IPS-18c (cell line): ENCODE measurements around the gene ANG.
"Not testable (repeated sequence)": the region's sequence is repeated elsewhere in the genome, so short reads cannot be mapped to it uniquely, and the experiment has no call there.

Experiments
- H3K4me3 ChIP-seq: 2 replicates; pipeline ENCODE4 v1.7.0; 2013; ENCODE audit warnings: low read depth, mild to moderate bottlenecking, low read length, moderate library complexity; ENCODE audit not compliant: insufficient read depth
- H3K9me3 ChIP-seq: one replicate; pipeline ENCODE4 v1.6.1; 2013; ENCODE audit warnings: mild to moderate bottlenecking, low read length, moderate library complexity; ENCODE audit not compliant: control insufficient read depth, insufficient read depth

The ANG gene

GRCh38 chr14:20687362-20688166 is 1.0 kb upstream of the ANG start:
- Histone ChIP-seq H3K9me3 (no peaks in the 10 kb centered on the region), H3K4me3 (no peak overlapping the region)

GRCh38 chr14:20690848-20691640 is 2.5 kb downstream of the ANG start:
- no peak overlapping the region for H3K4me3 ChIP-seq

GRCh38 chr14:20692116-20692751 is 3.7 kb downstream of the ANG start:
- Histone ChIP-seq H3K4me3 (no peak overlapping the region), H3K9me3 (no peaks in the 10 kb centered on the region)

More at GRCh38 chr14:20690848-20691640, 2.5 kb downstream of the ANG start:
- H3K9me3 ChIP-seq = no peaks in the 10 kb centered on the region

- no peak overlapping the region for H3K4me3 ChIP-seq
Observed at GRCh38 chr14:20696764-20697163, 8.2 kb downstream of the ANG start.

GRCh38 chr14:20697273-20698017 is 8.9 kb downstream of the ANG start:
- H3K4me3 ChIP-seq = no peak overlapping the region
- H3K9me3 ChIP-seq = no peaks in the 10 kb centered on the region

More at GRCh38 chr14:20696764-20697163, 8.2 kb downstream of the ANG start:
- H3K9me3 ChIP-seq = no peaks in the 10 kb centered on the region

- Histone ChIP-seq H3K9me3 (no peaks in the 10 kb centered on the region), H3K4me3 (no peak overlapping the region)
Observed at GRCh38 chr14:20698018-20698329, 9.4 kb downstream of the ANG start.

GRCh38 chr14:20698934-20699333 is 10.4 kb downstream of the ANG start:
- Histone ChIP-seq H3K4me3 (no peak overlapping the region), H3K9me3 (no peaks in the 10 kb centered on the region)

GRCh38 chr14:20699931-20700330 is 11.4 kb downstream of the ANG start:
- Histone ChIP-seq H3K9me3 (peaks cover 3% of the 10 kb centered on the region), H3K4me3 (no peak overlapping the region)

- H3K9me3 ChIP-seq = not testable (repeated sequence)
Observed at GRCh38 chr14:20700965-20701364, 12.4 kb downstream of the ANG start.

GRCh38 chr14:20706657-20707355 is 18.2 kb downstream of the ANG start:
- Histone ChIP-seq H3K4me3 (no peak overlapping the region), H3K9me3 (peaks cover 12% of the 10 kb centered on the region)

More at GRCh38 chr14:20700965-20701364, 12.4 kb downstream of the ANG start:
- not testable (repeated sequence) for H3K4me3 ChIP-seq

GRCh38 chr14:20707622-20708021 is 19.1 kb downstream of the ANG start:
- Histone ChIP-seq H3K4me3 (no peak overlapping the region), H3K9me3 (peaks cover 12% of the 10 kb centered on the region)

- Histone ChIP-seq H3K9me3 (peaks cover 3% of the 10 kb centered on the region), H3K4me3 (no peak overlapping the region)
Observed at GRCh38 chr14:20711261-20711660, 22.7 kb downstream of the ANG start.

GRCh38 chr14:20711685-20712084 is 23.1 kb downstream of the ANG start:
- no peak overlapping the region for H3K4me3 ChIP-seq
- no peaks in the 10 kb centered on the region for H3K9me3 ChIP-seq

GRCh38 chr14:20712904-20713303 is 24.3 kb downstream of the ANG start:
- no peak overlapping the region for H3K4me3 ChIP-seq
- no peaks in the 10 kb centered on the region for H3K9me3 ChIP-seq

- Histone ChIP-seq H3K9me3 (no peaks in the 10 kb centered on the region), H3K4me3 (no peak overlapping the region)
Observed at GRCh38 chr14:20714593-20715250, 26.2 kb downstream of the ANG start.

GRCh38 chr14:20719777-20720176 is 31.2 kb downstream of the ANG start:
- no peak overlapping the region for H3K4me3 ChIP-seq
- H3K9me3 ChIP-seq = no peaks in the 10 kb centered on the region
